Hematopoietic multipotent progenitor cell treated with erythropoietin and hydrocortisone succinate and interleukin-3 and kit ligand, for 17 days (in vitro differentiated cells): ENCODE results near the gene C1S.
A peak's percentile ranks its signal among the peaks of the same experiment; 100 is the strongest.
"Not testable (repeated sequence)": the region's sequence is repeated elsewhere in the genome, so short reads cannot be mapped to it uniquely, and the experiment has no call there.

Source experiments
- DNase-seq: peaks from one replicate; pipeline ENCODE4 v3.0.0-alpha.2; 2015; ENCODE audit warnings: low spot score

The C1S gene

GRCh38 chr12:7060353-7060954 lies at the start of gene C1S:
Gene C1S, plus strand, starts transcription at chr12:7060718. Its CDS starts 1,195 bp downstream, at chr12:7061913.
- no peak for DNase-seq

- DNase-seq: not testable (repeated sequence)
Observed at GRCh38 chr12:7011398-7011797, 49.1 kb upstream of the C1S start.

- DNase-seq: no peak
Observed at GRCh38 chr12:7012024-7012607, 48.4 kb upstream of the C1S start.

GRCh38 chr12:7013101-7013500 lies 47.4 kb upstream of the C1S start:
- DNase-seq: no peak

GRCh38 chr12:7015555-7016370 lies 44.8 kb upstream of the C1S start:
- DNase-seq: no peak

GRCh38 chr12:7016958-7017571 lies 43.5 kb upstream of the C1S start:
- peak; percentile 67 for DNase-seq

GRCh38 chr12:7017870-7018349 lies 42.6 kb upstream of the C1S start:
- DNase-seq: no peak

GRCh38 chr12:7018350-7019042 lies 42.0 kb upstream of the C1S start, which contains the start of gene LPCAT3:
Gene LPCAT3, minus strand, starts transcription at chr12:7018476. Its CDS starts 52 bp downstream, at chr12:7018424.
- peak; percentile 97 for DNase-seq

- DNase-seq: no peak
Observed at GRCh38 chr12:7019043-7019569, 41.4 kb upstream of the C1S start.

- DNase-seq: peak; percentile 40
Observed at GRCh38 chr12:7021956-7022355, 38.6 kb upstream of the C1S start.

- no peak for DNase-seq
Observed at GRCh38 chr12:7023114-7023513, 37.4 kb upstream of the C1S start.

- peak; percentile 39 for DNase-seq
Observed at GRCh38 chr12:7026854-7027253, 33.7 kb upstream of the C1S start.

- no peak for DNase-seq
Observed at GRCh38 chr12:7031306-7031705, 29.2 kb upstream of the C1S start.

- peak; percentile 40 for DNase-seq
Observed at GRCh38 chr12:7032990-7033389, 27.5 kb upstream of the C1S start.

- DNase-seq: peak; percentile 23
Observed at GRCh38 chr12:7034464-7034863, 26.1 kb upstream of the C1S start.

- DNase-seq: no peak
Observed at GRCh38 chr12:7035463-7035862, 25.1 kb upstream of the C1S start.

- DNase-seq: not testable (repeated sequence)
Observed at GRCh38 chr12:7037411-7037810, 23.1 kb upstream of the C1S start.

GRCh38 chr12:7038591-7038990 lies 21.9 kb upstream of the C1S start:
- DNase-seq: no peak

GRCh38 chr12:7039403-7039802 lies 21.1 kb upstream of the C1S start:
- DNase-seq: no peak

GRCh38 chr12:7042842-7043241 lies 17.7 kb upstream of the C1S start:
- peak; percentile 71 for DNase-seq

- DNase-seq: no peak
Observed at GRCh38 chr12:7045913-7046312, 14.6 kb upstream of the C1S start.
